Endothelial cell of umbilical vein (primary cell): ENCODE results near the gene FTO. TPM values are rescaled to one million over a fixed set of nuclear protein-coding genes. Genes with fewer than 3 reads are reported as not detected.
A peak's percentile ranks its signal among the peaks of the same experiment; 100 is the strongest.

Source experiments
- BruUV-seq: library from RNA; stranded (reverse); fragments of 400-500 nt; replicated peaks from 2 replicates; lab custom pipeline; 2021; lab: Mats Ljungman, UMichigan
- CTCF ChIA-PET: fragments of 300-600, 350-600 bp; sonication (Branson Sonifier 250); formaldehyde crosslinking; loops from one replicate; lab custom pipeline; 2021; ENCODE audit warnings: antibody characterized with exemption, inconsistent platforms; lab: Charles Lee
- POLR2A ChIA-PET: fragments of 300-600, 350-600 bp; sonication (Branson Sonifier 250); formaldehyde crosslinking; loops from one replicate; lab custom pipeline; 2021; ENCODE audit warnings: antibody characterized with exemption, inconsistent platforms; lab: Charles Lee
- DNase-seq: peaks from one replicate; pipeline ENCODE4 v3.0.0-alpha.2; 2011; ENCODE audit warnings: low read depth, low spot score
- FAIRE-seq: peaks from 2 replicates; lab custom pipeline; 2011; peaks lifted over from hg19 to GRCh38; lab: Jason Lieb, UNC
- H2AFZ ChIP-seq: 2 replicates; pipeline ENCODE4 v1.6.0; 2012; ENCODE audit warnings: low read depth, low read length, control low read depth, inconsistent platforms
- H3K27ac ChIP-seq: 2 replicates; pipeline ENCODE4 v1.5.1; 2011; ENCODE audit warnings: low read depth, mild to moderate bottlenecking, control low read depth, low read length, moderate library complexity; ENCODE audit not compliant: insufficient read depth
- H3K27me3 ChIP-seq, 2 experiments: 2 replicates each; pipeline versions ENCODE4 v1.6.0 to v1.6.1; 2011; ENCODE audit warnings: low read length in 2 of 2, mixed read lengths in 1 of 2; ENCODE audit not compliant: control insufficient read depth in 2 of 2, insufficient read depth in 2 of 2
- H3K36me3 ChIP-seq, 2 experiments: 2 replicates in 1 of 2; 3 replicates in 1 of 2; pipeline ENCODE4 v1.5.1; 2011; ENCODE audit warnings: low read length in 2 of 2, mild to moderate bottlenecking in 1 of 2, moderate library complexity in 1 of 2; ENCODE audit not compliant: control insufficient read depth in 2 of 2, insufficient read depth in 2 of 2; ENCODE audit errors: extremely low read depth in 1 of 2
- H3K4me1 ChIP-seq: 3 replicates; pipeline ENCODE4 v1.5.1; 2011; ENCODE audit warnings: mild to moderate bottlenecking, low read length; ENCODE audit not compliant: control insufficient read depth, insufficient read depth; ENCODE audit errors: extremely low read depth
- H3K4me2 ChIP-seq: 2 replicates; pipeline ENCODE4 v1.6.1; 2011; ENCODE audit warnings: low read length, control low read depth, mixed read lengths; ENCODE audit not compliant: insufficient read depth
- H3K4me3 ChIP-seq, 3 experiments: fragments of 200-600 bp in 1 of 3; sonication (generic), shearing (Covaris generic) in 1 of 3; replicated peaks in 1 of 3; 2 replicates each; pipeline ENCODE4 v1.5.1; 2011 to 2016; ENCODE audit warnings: control low read depth in 3 of 3, low read length in 3 of 3, mild to moderate bottlenecking in 2 of 3, inconsistent platforms in 1 of 3, low read depth in 1 of 3, moderate library complexity in 1 of 3; ENCODE audit not compliant: insufficient read depth in 1 of 3
- H3K79me2 ChIP-seq: 2 replicates; pipeline ENCODE4 v1.6.0; 2012; ENCODE audit warnings: low read length, inconsistent platforms; ENCODE audit not compliant: control insufficient read depth, insufficient read depth
- H3K9ac ChIP-seq: replicated peaks from 2 replicates; pipeline ENCODE3; 2011; ENCODE audit warnings: low read length, control low read depth; ENCODE audit not compliant: insufficient read depth; ENCODE audit errors: extremely low read depth
- H3K9me1 ChIP-seq: replicated peaks from 3 replicates; pipeline ENCODE4 v1.6.0; 2011; ENCODE audit warnings: mild to moderate bottlenecking, low read length; ENCODE audit not compliant: control insufficient read depth, insufficient read depth; ENCODE audit errors: extremely low read depth
- H3K9me3 ChIP-seq: replicated peaks from 2 replicates; pipeline ENCODE4 v1.5.1; 2012; ENCODE audit warnings: low read length, inconsistent platforms; ENCODE audit not compliant: control insufficient read depth, insufficient read depth
- H4K20me1 ChIP-seq: replicated peaks from 2 replicates; pipeline ENCODE3; 2011; ENCODE audit warnings: mild to moderate bottlenecking, low read length; ENCODE audit not compliant: control insufficient read depth, insufficient read depth; ENCODE audit errors: extremely low read depth
- EZH2 ChIP-seq: IDR thresholded peaks from 2 replicates; pipeline ENCODE4 v1.6.1; 2012; ENCODE audit warnings: borderline replicate concordance, low read depth, mild to moderate bottlenecking, moderate library complexity, low read length, inconsistent platforms; ENCODE audit not compliant: severe bottlenecking
- FOS ChIP-seq: IDR thresholded peaks from 2 replicates; pipeline ENCODE4 v1.6.1; 2011; ENCODE audit warnings: mild to moderate bottlenecking, low read length, moderate library complexity, borderline replicate concordance; ENCODE audit not compliant: insufficient read depth
- GATA2 ChIP-seq: IDR thresholded peaks from 2 replicates; pipeline ENCODE4 v1.7.0; 2011; ENCODE audit warnings: low read depth, mild to moderate bottlenecking, moderate library complexity, mixed read lengths, low read length; ENCODE audit not compliant: insufficient read length, insufficient read depth
- JUN ChIP-seq: IDR thresholded peaks from 2 replicates; pipeline ENCODE4 v1.6.1; 2011; ENCODE audit warnings: borderline replicate concordance, low read depth; ENCODE audit not compliant: insufficient read length, insufficient read depth
- MAX ChIP-seq: IDR thresholded peaks from 2 replicates; pipeline ENCODE4 v1.6.1; 2011; ENCODE audit not compliant: insufficient read depth, insufficient read length
- MYC ChIP-seq: IDR thresholded peaks from one replicate; pipeline ENCODE4 v1.6.1; 2011; ENCODE audit warnings: mild to moderate bottlenecking, low read depth, low read length
- POLR2A ChIP-seq: IDR thresholded peaks from 2 replicates; pipeline ENCODE4 v1.6.1; 2012; ENCODE audit warnings: low read depth, mild to moderate bottlenecking, control low read depth, low read length
- POLR2AphosphoS5 ChIP-seq: IDR thresholded peaks from 2 replicates; pipeline ENCODE4 v1.6.1; 2012; ENCODE audit warnings: low read depth, mild to moderate bottlenecking, control low read depth, low read length, moderate library complexity; ENCODE audit not compliant: insufficient read depth
- dilution Hi-C: fragments of 300-500 bp; cut with MboI; formaldehyde crosslinking; loops from one replicate; pipeline ENCODE4 v1.15.0; 2019; ENCODE audit warnings: low sequenced_read_pairs; ENCODE audit not compliant: extremely low pct_ligation_motif_present
- intact Hi-C: fragments of 100-400 bp; cut with micrococcal nuclease; formaldehyde crosslinking; loops from one replicate; pipeline ENCODE4 v1.10.0; 2022
- polyA plus RNA-seq, 4 experiments: library from polyadenylated mRNA; depleted of rRNA in 3 of 4; stranded (reverse) in 3 of 4; unstranded in 1 of 4; fragments of >200 nt; gene quantifications; 2 replicates each; pipeline versions ENCODE4 v1.2.1 to v1.2.3, GENCODE V29; 2011 to 2012; ENCODE audit warnings: missing spikeins in 1 of 4
- total RNA-seq: library from RNA; stranded (reverse); gene quantifications from 2 replicates; pipeline ENCODE4 v1.2.3, GENCODE V29; 2021
- TF ChIP-seq, protein P1 (sequence below), 2 donors: IDR thresholded peaks; 1 replicate in 1 of 2; 2 replicates in 1 of 2; pipeline ENCODE4 v1.5.1; 2011; ENCODE audit warnings: low read length in 2 of 2, mild to moderate bottlenecking in 2 of 2, moderate library complexity in 2 of 2, control low read depth in 1 of 2, inconsistent platforms in 1 of 2, low read depth in 1 of 2; ENCODE audit not compliant: insufficient read depth in 1 of 2; ENCODE audit errors: extremely low read depth in 1 of 2

The FTO gene
- total and polyA plus RNA-seq, 2 donors (not counting 3 experiments of a cell fraction or from before 2014, with no cell fraction given) = 48.6 to 87.1 TPM

DNA sequence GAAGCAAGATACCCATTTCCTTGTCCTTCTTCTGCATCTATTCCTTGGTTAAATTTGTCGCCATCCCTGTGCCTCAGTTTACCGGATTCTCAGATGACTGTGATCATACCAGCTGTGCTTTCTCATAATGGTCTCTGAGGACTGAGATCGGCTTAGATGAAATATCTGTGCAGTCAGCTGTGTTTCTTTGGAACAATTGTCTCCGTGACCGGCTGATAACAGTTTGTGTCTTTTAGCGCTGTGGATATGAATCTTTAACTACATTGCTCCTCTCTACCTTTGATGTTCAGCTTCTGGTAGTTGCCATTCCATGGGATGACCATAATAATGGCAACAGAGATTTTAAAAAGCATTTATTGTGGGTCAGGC lies 473 bp downstream of the FTO start:
- no peak for FAIRE-seq
- Histone ChIP-seq H3K4me2 (peak overlapping the region; percentile 91), H3K36me3 (no peaks in the 10 kb centered on the region), H3K9me3 (no peaks in the 10 kb centered on the region), H3K9ac (peak overlapping the region; percentile 72), H4K20me1 (no peaks in the 10 kb centered on the region), H3K4me3 (peak overlapping the region; percentile 42 to 88 (median 87)), H3K27ac (peak overlapping the region; percentile 36), H3K9me1 (no peaks in the 10 kb centered on the region), H3K4me1 (peaks cover 3% of the 10 kb centered on the region), H3K79me2 (peaks cover 43% of the 10 kb centered on the region), H3K27me3 (no peaks in the 10 kb centered on the region), H2AFZ (peak overlapping the region; percentile 56)
- no peak for DNase-seq
- TSS peak; percentile 48 for BruUV-seq
- TF ChIP-seq MYC (no peak), POLR2AphosphoS5 (no peak), GATA2 (no peak), POLR2A (no peak), JUN (no peak), FOS (no peak), MAX (no peak), EZH2 (no peak)
- TF ChIP-seq, protein P1, sequence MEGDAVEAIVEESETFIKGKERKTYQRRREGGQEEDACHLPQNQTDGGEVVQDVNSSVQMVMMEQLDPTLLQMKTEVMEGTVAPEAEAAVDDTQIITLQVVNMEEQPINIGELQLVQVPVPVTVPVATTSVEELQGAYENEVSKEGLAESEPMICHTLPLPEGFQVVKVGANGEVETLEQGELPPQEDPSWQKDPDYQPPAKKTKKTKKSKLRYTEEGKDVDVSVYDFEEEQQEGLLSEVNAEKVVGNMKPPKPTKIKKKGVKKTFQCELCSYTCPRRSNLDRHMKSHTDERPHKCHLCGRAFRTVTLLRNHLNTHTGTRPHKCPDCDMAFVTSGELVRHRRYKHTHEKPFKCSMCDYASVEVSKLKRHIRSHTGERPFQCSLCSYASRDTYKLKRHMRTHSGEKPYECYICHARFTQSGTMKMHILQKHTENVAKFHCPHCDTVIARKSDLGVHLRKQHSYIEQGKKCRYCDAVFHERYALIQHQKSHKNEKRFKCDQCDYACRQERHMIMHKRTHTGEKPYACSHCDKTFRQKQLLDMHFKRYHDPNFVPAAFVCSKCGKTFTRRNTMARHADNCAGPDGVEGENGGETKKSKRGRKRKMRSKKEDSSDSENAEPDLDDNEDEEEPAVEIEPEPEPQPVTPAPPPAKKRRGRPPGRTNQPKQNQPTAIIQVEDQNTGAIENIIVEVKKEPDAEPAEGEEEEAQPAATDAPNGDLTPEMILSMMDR (IDR thresholded peaks at IDR 0.05; ENCODE audit: extremely low read depth in 1 of 2, insufficient read depth in 1 of 2, low read depth in 1 of 2, low read length in 2 of 2) = no peak
- intact Hi-C loops (loop anchor here (5.0 to 10.0 kb wide), 3 partner anchors 187 to 1220 kb away; partner anchors contain the start of gene AKTIP), dilution Hi-C loops (no loop called here)
- ChIA-PET POLR2A (interaction anchor here (0.6 kb wide), 2 partner anchors 112 to 202 kb away, joined by 3 read pairs; partner anchors contain the start of gene AKTIP), CTCF (interaction anchor here (0.7 to 1.6 kb wide), 8 partner anchors 12 to 425 kb away, joined by 3 to 11 read pairs (median 3); no protein-coding TSS in a partner anchor)
